K562 treated with DMSO at 1 percent for 48 hours (cell line): Measurements from ENCODE around the gene LPIN1. TPM values are rescaled to one million over a fixed set of nuclear protein-coding genes. Genes with fewer than 3 reads are reported as not detected.

ENCODE experiments used
- total RNA-seq: library from RNA; unstranded; fragments of 300-600 nt; gene quantifications from 2 replicates; pipeline ENCODE4 v1.2.3, GENCODE V29; 2022; ENCODE audit warnings: low replicate concordance; ENCODE audit errors: extremely low read depth

The LPIN1 gene, protein sequence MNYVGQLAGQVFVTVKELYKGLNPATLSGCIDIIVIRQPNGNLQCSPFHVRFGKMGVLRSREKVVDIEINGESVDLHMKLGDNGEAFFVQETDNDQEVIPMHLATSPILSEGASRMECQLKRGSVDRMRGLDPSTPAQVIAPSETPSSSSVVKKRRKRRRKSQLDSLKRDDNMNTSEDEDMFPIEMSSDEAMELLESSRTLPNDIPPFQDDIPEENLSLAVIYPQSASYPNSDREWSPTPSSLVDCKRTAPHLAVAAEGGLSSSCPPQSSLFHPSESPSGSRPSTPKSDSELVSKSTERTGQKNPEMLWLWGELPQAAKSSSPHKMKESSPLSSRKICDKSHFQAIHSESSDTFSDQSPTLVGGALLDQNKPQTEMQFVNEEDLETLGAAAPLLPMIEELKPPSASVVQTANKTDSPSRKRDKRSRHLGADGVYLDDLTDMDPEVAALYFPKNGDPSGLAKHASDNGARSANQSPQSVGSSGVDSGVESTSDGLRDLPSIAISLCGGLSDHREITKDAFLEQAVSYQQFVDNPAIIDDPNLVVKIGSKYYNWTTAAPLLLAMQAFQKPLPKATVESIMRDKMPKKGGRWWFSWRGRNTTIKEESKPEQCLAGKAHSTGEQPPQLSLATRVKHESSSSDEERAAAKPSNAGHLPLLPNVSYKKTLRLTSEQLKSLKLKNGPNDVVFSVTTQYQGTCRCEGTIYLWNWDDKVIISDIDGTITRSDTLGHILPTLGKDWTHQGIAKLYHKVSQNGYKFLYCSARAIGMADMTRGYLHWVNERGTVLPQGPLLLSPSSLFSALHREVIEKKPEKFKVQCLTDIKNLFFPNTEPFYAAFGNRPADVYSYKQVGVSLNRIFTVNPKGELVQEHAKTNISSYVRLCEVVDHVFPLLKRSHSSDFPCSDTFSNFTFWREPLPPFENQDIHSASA
- total RNA-seq = not detected in 2 replicates

DNA sequence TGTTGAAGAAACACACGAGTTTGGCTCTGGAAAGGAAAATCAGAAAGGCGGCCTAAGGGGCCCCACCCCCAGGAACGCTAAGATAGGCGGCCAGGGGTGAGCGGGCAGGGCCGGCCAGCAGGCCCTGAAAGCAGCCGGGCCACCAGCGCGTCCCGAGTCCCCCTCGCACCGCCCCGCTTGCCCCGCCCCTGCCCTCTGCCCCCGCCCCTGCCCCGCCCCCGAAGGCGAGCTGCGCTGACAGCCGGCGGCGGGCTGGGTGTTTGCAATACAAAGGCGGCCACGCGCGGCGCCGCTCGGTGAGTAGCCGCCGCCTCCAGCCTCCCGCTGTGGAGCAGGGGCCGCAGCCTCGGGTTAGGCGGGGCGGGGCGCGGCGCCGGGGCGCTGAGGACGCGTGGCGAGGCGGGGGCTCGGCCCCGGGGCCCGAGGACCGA is at the start of gene LPIN1:
TSS of gene LPIN1 (plus strand) at position 257 of the 431 bp plus-strand sequence. CDS start 18,910 bp downstream, outside the sequence.

Other genes starting within 250 kb of the LPIN1 start
- gene GREB1, start 212.6 kb upstream of the LPIN1 start, total RNA-seq = not detected in 2 replicates
- not detected in 2 replicates for gene NTSR2, start 76.4 kb upstream of the LPIN1 start, total RNA-seq